WTC11 (cell line): ENCODE data around the gene SOAT2.

Experiments used
- CREB1 ChIP-seq: sonication (generic); formaldehyde crosslinking; IDR thresholded peaks from 2 replicates; pipeline ENCODE4 v1.8.0; 2023; ENCODE audit warnings: mild to moderate bottlenecking, missing genetic modification reagents
- JUN ChIP-seq: sonication (generic); formaldehyde crosslinking; IDR thresholded peaks from 2 replicates; pipeline ENCODE4 v1.8.0; 2023; ENCODE audit warnings: mild to moderate bottlenecking, missing genetic modification reagents
- NFYB ChIP-seq: sonication (generic); formaldehyde crosslinking; conservative IDR thresholded peaks from 2 replicates; pipeline ENCODE4 v1.8.0; 2022; ENCODE audit warnings: low read depth, missing genetic modification reagents
- SP1 ChIP-seq: sonication (generic); formaldehyde crosslinking; conservative IDR thresholded peaks from 2 replicates; pipeline ENCODE4 v1.8.1; 2022; ENCODE audit warnings: missing genetic modification reagents
- ZNF232 ChIP-seq: sonication (generic); formaldehyde crosslinking; IDR thresholded peaks from 2 replicates; pipeline ENCODE4 v1.8.0; 2022; ENCODE audit warnings: mild to moderate bottlenecking, missing genetic modification reagents
- TF ChIP-seq, protein P1 (sequence below): fragments of 200-600 bp; IDR thresholded peaks from 2 replicates; pipeline ENCODE4 v1.8.0; 2022; ENCODE audit warnings: antibody characterized with exemption

DNA sequence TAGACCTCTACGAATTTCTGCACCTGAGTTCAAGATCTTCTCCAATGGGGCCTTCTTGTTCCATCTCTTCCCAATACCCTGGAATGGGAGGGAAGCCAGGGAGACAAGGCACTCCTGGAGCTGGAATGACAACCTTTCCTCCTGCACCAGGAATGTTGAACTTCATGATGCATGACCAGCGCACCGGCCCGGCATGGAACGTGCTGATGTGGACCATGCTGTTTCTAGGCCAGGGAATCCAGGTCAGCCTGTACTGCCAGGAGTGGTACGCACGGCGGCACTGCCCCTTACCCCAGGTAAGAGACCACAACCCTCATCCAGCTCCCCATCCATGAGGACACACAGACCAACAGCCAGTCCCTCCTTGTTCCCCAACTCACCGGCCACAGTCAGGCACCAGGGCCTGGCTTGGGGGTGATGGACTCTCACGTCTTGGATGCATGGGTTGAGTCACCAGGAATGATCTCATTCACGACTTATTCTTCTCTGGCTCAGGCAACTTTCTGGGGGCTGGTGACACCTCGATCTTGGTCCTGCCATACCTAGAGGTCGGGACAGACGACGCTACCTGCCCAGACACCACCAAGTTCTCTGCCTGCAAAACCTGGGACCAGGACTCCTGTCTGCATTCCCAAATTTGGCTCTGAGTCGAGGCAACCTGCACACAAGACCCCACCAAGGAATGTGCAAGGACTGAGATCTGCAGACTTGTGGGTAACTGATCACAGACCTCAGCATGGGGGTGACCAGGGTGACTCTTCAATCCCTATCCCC is 20.5 kb downstream of the SOAT2 start:
- TF ChIP-seq, protein P1, sequence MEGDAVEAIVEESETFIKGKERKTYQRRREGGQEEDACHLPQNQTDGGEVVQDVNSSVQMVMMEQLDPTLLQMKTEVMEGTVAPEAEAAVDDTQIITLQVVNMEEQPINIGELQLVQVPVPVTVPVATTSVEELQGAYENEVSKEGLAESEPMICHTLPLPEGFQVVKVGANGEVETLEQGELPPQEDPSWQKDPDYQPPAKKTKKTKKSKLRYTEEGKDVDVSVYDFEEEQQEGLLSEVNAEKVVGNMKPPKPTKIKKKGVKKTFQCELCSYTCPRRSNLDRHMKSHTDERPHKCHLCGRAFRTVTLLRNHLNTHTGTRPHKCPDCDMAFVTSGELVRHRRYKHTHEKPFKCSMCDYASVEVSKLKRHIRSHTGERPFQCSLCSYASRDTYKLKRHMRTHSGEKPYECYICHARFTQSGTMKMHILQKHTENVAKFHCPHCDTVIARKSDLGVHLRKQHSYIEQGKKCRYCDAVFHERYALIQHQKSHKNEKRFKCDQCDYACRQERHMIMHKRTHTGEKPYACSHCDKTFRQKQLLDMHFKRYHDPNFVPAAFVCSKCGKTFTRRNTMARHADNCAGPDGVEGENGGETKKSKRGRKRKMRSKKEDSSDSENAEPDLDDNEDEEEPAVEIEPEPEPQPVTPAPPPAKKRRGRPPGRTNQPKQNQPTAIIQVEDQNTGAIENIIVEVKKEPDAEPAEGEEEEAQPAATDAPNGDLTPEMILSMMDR = no peak
- no peak for TF ChIP-seq NFYB (CRISPR knock-in tag)
- TF ChIP-seq SP1 (CRISPR knock-in tag) = no peak
- no peak for TF ChIP-seq JUN (CRISPR knock-in tag)
- TF ChIP-seq CREB1 (CRISPR knock-in tag) = no peak
- TF ChIP-seq ZNF232 (CRISPR knock-in tag) = no peak
